B cell (primary cell): ENCODE results near the gene SLC5A12. TPM values are rescaled to one million over a fixed set of nuclear protein-coding genes. Genes with fewer than 3 reads are reported as not detected.

ENCODE experiments used
- ATAC-seq: fragments of 200-7000 bp; cut with Tn5 transposase; one replicate; pipeline ENCODE4 v1.10.0; 2021; ENCODE audit warnings: low read depth, mild to moderate bottlenecking, moderate number of reproducible peaks, moderate library complexity
- CTCF ChIA-PET: fragments of 350-600 bp; sonication (Branson Sonifier 250); formaldehyde crosslinking; loops from one replicate; lab custom pipeline; 2021; ENCODE audit warnings: antibody characterized with exemption, inconsistent platforms; lab: Charles Lee
- POLR2A ChIA-PET: fragments of 350-600 bp; sonication (Branson Sonifier 250); formaldehyde crosslinking; loops from one replicate; lab custom pipeline; 2021; ENCODE audit warnings: antibody characterized with exemption; lab: Charles Lee
- DNase-seq: peaks from one replicate; pipeline ENCODE4 v3.0.0; 2013
- H2AFZ ChIP-seq: 2 replicates; pipeline ENCODE4 v1.6.1; 2012; ENCODE audit warnings: mild to moderate bottlenecking, low read depth, low read length; ENCODE audit not compliant: insufficient read depth, poor library complexity, severe bottlenecking
- H3K27ac ChIP-seq, 2 donors: 1 replicate in 1 of 2; 2 replicates in 1 of 2; pipeline ENCODE4 v1.5.1; 2012 to 2013; ENCODE audit warnings: low read length in 2 of 2, mild to moderate bottlenecking in 2 of 2, moderate library complexity in 1 of 2
- H3K27me3 ChIP-seq, 4 experiments: fragments of 200-600 bp in 1 of 4; sonication (generic) in 1 of 4; replicated peaks in 1 of 4; 1 replicate in 2 of 4; 2 replicates in 2 of 4; pipeline versions ENCODE4 v1.6.1 to v1.7.0; 2013 to 2016; ENCODE audit warnings: low read length in 3 of 4, mild to moderate bottlenecking in 2 of 4, mixed read lengths in 1 of 4, moderate library complexity in 1 of 4; ENCODE audit not compliant: insufficient read depth in 4 of 4, control insufficient read depth in 3 of 4; ENCODE audit errors: control extremely low read depth in 1 of 4
- H3K36me3 ChIP-seq, 2 experiments: replicated peaks in 1 of 2; 1 replicate in 1 of 2; 2 replicates in 1 of 2; pipeline versions ENCODE4 v1.6.1 to v1.7.1; 2013; ENCODE audit warnings: low read length in 1 of 2; ENCODE audit not compliant: insufficient read depth in 2 of 2, control insufficient read depth in 1 of 2; ENCODE audit errors: control extremely low read depth in 1 of 2, extremely low read depth in 1 of 2
- H3K4me1 ChIP-seq, 2 donors: fragments of 200-600 bp in 1 of 2; sonication (generic) in 1 of 2; 1 replicate in 1 of 2; 2 replicates in 1 of 2; pipeline versions ENCODE4 v1.5.1 to v1.6.1; 2013 to 2017; ENCODE audit warnings: low read length in 2 of 2; ENCODE audit not compliant: control insufficient read depth in 2 of 2, insufficient read depth in 2 of 2
- H3K4me2 ChIP-seq: replicated peaks from 2 replicates; pipeline ENCODE3; 2012; ENCODE audit warnings: mild to moderate bottlenecking, low read depth, low read length; ENCODE audit not compliant: poor library complexity, severe bottlenecking
- H3K4me3 ChIP-seq, 5 experiments: fragments of 200-600 bp in 1 of 5; sonication (generic) in 1 of 5; 1 replicate in 3 of 5; 2 replicates in 2 of 5; pipeline versions ENCODE4 v1.5.1 to v1.7.0; 2011 to 2016; ENCODE audit warnings: low read length in 4 of 5, mild to moderate bottlenecking in 4 of 5, low read depth in 2 of 5, control low read depth in 1 of 5, moderate library complexity in 1 of 5; ENCODE audit not compliant: insufficient read depth in 1 of 5; ENCODE audit errors: control extremely low read depth in 1 of 5, extremely low read depth in 1 of 5
- H3K79me2 ChIP-seq: fragments of 200-600 bp; sonication (generic); one replicate; pipeline ENCODE4 v1.6.0; 2016; ENCODE audit warnings: low read length; ENCODE audit not compliant: control insufficient read depth, insufficient read depth
- H3K9ac ChIP-seq: fragments of 200-600 bp; sonication (generic); 2 replicates; pipeline ENCODE4 v1.6.1; 2017; ENCODE audit warnings: mild to moderate bottlenecking, low read length, moderate library complexity
- H3K9me3 ChIP-seq, 3 donors: one replicate each; pipeline versions ENCODE4 v1.6.1 to v1.7.1; 2013; ENCODE audit warnings: low read length in 2 of 3; ENCODE audit not compliant: control insufficient read depth in 2 of 3, insufficient read depth in 1 of 3; ENCODE audit errors: control extremely low read depth in 1 of 3
- H4K20me1 ChIP-seq: 2 replicates; pipeline ENCODE4 v1.6.0; 2012; ENCODE audit warnings: mild to moderate bottlenecking, low read length; ENCODE audit not compliant: insufficient read depth, control insufficient read depth, poor library complexity, severe bottlenecking
- H3K27ac Mint-ChIP-seq: one replicate; pipeline ENCODE4 v1.8.0; 2021; ENCODE audit warnings: mixed read lengths
- H3K27me3 Mint-ChIP-seq: one replicate; pipeline ENCODE4 v1.8.0; 2021; ENCODE audit warnings: mixed read lengths
- H3K4me1 Mint-ChIP-seq: one replicate; pipeline ENCODE4 v1.8.0; 2021; ENCODE audit warnings: mixed read lengths
- H3K4me3 Mint-ChIP-seq: one replicate; pipeline ENCODE4 v1.8.0; 2021; ENCODE audit warnings: mixed read lengths
- H3K9me3 Mint-ChIP-seq: one replicate; pipeline ENCODE4 v1.8.0; 2022; ENCODE audit warnings: mixed read lengths; ENCODE audit not compliant: insufficient read depth
- EZH2 ChIP-seq: IDR thresholded peaks from 2 replicates; pipeline ENCODE4 v1.6.1; 2012; ENCODE audit warnings: borderline replicate concordance, low read depth, mild to moderate bottlenecking, moderate library complexity, low read length; ENCODE audit not compliant: insufficient read depth, poor library complexity, severe bottlenecking
- WGBS: methylation state at CpG from one replicate; pipeline ENCODE4 v1.1.5; 2013; ENCODE audit warnings: missing lambda C conversion rate; ENCODE audit not compliant: insufficient coverage; 5-methylcytosine and 5-hydroxymethylcytosine counted together
- intact Hi-C: fragments of 100-400 bp; cut with micrococcal nuclease; formaldehyde crosslinking; loops from one replicate; pipeline ENCODE4 v1.10.0; 2022
- polyA plus RNA-seq: library from polyadenylated mRNA; depleted of rRNA; stranded (reverse); fragments of >200 nt; gene quantifications from 2 replicates; pipeline ENCODE4 v1.2.3, GENCODE V29; 2012
- total RNA-seq, 2 donors: library from RNA; stranded (reverse); fragments of 120-200 nt in 1 of 2; gene quantifications; 1 replicate in 1 of 2; 2 replicates in 1 of 2; pipeline versions ENCODE4 v1.2.3 to v1.2.4, GENCODE V29; 2013 to 2022
- TF ChIP-seq, protein P1 (sequence below): fragments of 200-600 bp; IDR thresholded peaks from one replicate; pipeline ENCODE4 v1.8.0; 2022; ENCODE audit warnings: antibody characterized with exemption, mild to moderate bottlenecking

Gene SLC5A12
- total and polyA plus RNA-seq, 2 donors (not counting 1 experiment from before 2014, with no cell fraction given): not detected

- no peak for TF ChIP-seq EZH2
- Mint-ChIP-seq H3K4me1 (no peaks in the 10 kb centered on the region), H3K27ac (no peak overlapping the region), H3K9me3 (no peaks in the 10 kb centered on the region), H3K4me3 (no peak overlapping the region), H3K27me3 (no peaks in the 10 kb centered on the region)
- no peaks in the 10 kb centered on the region for H3K4me1 ChIP-seq
- H3K79me2 ChIP-seq: no peaks in the 10 kb centered on the region
- no peak overlapping the region for H3K9ac ChIP-seq
- no CpG with 5 or more reads among the region's 1 CpG for WGBS
- no peaks in the 10 kb centered on the region for H3K27me3 ChIP-seq
- no peak overlapping the region for H2AFZ ChIP-seq
- no peak for ATAC-seq
- ChIA-PET CTCF (no interaction called here), POLR2A (no interaction called here)
- no peaks in the 10 kb centered on the region for H3K9me3 ChIP-seq
- no peak overlapping the region for H3K4me2 ChIP-seq
- H3K27ac ChIP-seq: no peak overlapping the region
- no peak for DNase-seq
- H4K20me1 ChIP-seq: no peaks in the 10 kb centered on the region
- H3K36me3 ChIP-seq: no peaks in the 10 kb centered on the region
- H3K4me3 ChIP-seq: no peak overlapping the region
- intact Hi-C loops: no loop called here
Measured at GRCh38 chr11:26662916-26663315, 58.9 kb downstream of the SLC5A12 start.

DNA sequence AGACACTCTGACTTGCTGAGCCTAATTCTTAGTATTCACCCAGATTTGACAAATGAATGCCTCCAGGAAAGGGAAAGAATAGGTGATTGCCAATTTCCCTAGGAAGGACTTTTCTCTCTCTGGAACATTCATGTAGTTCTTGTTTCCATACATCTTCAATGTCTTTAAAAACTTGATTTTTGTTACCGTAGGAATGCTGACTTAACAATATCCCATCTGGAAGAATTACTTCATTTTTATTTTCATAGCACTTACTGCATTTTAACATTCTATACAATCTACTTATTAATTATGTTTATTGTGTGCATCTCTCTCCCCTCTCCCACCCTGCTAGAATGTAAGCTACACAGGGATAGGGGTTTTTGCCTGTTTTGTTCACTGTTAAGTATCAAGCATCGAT lies 66.6 kb downstream of the SLC5A12 start:
- intact Hi-C loops: no loop called here
- Histone ChIP-seq H3K9me3 (no peaks in the 10 kb centered on the region), H3K36me3 (no peaks in the 10 kb centered on the region), H3K9ac (no peak overlapping the region), H2AFZ (no peak overlapping the region), H3K79me2 (no peaks in the 10 kb centered on the region), H3K27ac (no peak overlapping the region), H4K20me1 (no peaks in the 10 kb centered on the region), H3K4me1 (no peaks in the 10 kb centered on the region), H3K27me3 (no peaks in the 10 kb centered on the region), H3K4me2 (no peak overlapping the region), H3K4me3 (no peak overlapping the region)
- Mint-ChIP-seq H3K4me3 (no peak overlapping the region), H3K27ac (no peak overlapping the region), H3K27me3 (no peaks in the 10 kb centered on the region), H3K4me1 (no peaks in the 10 kb centered on the region), H3K9me3 (no peaks in the 10 kb centered on the region)
- no peak for TF ChIP-seq EZH2
- TF ChIP-seq, protein P1, sequence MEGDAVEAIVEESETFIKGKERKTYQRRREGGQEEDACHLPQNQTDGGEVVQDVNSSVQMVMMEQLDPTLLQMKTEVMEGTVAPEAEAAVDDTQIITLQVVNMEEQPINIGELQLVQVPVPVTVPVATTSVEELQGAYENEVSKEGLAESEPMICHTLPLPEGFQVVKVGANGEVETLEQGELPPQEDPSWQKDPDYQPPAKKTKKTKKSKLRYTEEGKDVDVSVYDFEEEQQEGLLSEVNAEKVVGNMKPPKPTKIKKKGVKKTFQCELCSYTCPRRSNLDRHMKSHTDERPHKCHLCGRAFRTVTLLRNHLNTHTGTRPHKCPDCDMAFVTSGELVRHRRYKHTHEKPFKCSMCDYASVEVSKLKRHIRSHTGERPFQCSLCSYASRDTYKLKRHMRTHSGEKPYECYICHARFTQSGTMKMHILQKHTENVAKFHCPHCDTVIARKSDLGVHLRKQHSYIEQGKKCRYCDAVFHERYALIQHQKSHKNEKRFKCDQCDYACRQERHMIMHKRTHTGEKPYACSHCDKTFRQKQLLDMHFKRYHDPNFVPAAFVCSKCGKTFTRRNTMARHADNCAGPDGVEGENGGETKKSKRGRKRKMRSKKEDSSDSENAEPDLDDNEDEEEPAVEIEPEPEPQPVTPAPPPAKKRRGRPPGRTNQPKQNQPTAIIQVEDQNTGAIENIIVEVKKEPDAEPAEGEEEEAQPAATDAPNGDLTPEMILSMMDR: no peak
- ATAC-seq (no peak), DNase-seq (no peak)
- ChIA-PET POLR2A (no interaction called here), CTCF (no interaction called here)
- no CpG with 5 or more reads among the region's 2 CpGs for WGBS
